Measurements from ENCODE around the gene ZNF892. TPM values are rescaled to one million over a fixed set of nuclear protein-coding genes. Genes with fewer than 3 reads are reported as not detected.

Gene ZNF892
- total RNA-seq, result 1 to 10 TPM; 3.6 to 4.0 TPM

- peak; percentile 80 for DNase-seq
- H3K27me3 Mint-ChIP-seq, result no peaks in the 10 kb centered on the region
- POLR2A ChIA-PET, result no interaction called here
- peaks cover 37% of the 10 kb centered on the region for H3K36me3 Mint-ChIP-seq (ENCODE audit: low read depth)
- H3K4me3 Mint-ChIP-seq, result peak within 1 kb of the TSS; percentile 85
- H3K27ac Mint-ChIP-seq, result peak within 1 kb of the TSS; percentile 80
- CTCF ChIA-PET, result no interaction called here
- peaks cover 18% of the 10 kb centered on the region for H3K4me1 Mint-ChIP-seq
- peaks cover 36% of the 10 kb centered on the region for H3K9me3 Mint-ChIP-seq
These were observed at the start of gene ZNF892 for GRCh38 chr2:95207111-95207961. ZNF892 (plus strand) TSS chr2:95207521; CDS start chr2:95207816, 295 bp downstream.

- DNase-seq, result no peak
- CTCF ChIA-PET, result interaction anchor here (1.0 to 1.2 kb wide), 3 partner anchors 10 to 82 kb away, joined by 3 to 4 read pairs (median 3); partner anchors contain the start of gene MRPS5
- Mint-ChIP-seq H3K27me3 (no peaks in the 10 kb centered on the region), H3K27ac (peak overlapping the region; percentile 62), H3K4me3 (peak overlapping the region; percentile 73), H3K36me3 (ENCODE audit: low read depth) (peaks cover 35% of the 10 kb centered on the region), H3K9me3 (peaks cover 21% of the 10 kb centered on the region), H3K4me1 (peaks cover 15% of the 10 kb centered on the region)
- POLR2A ChIA-PET, result no interaction called here
These were observed 48.9 kb upstream of the ZNF892 start for GRCh38 chr2:95158441-95158840.

DNA sequence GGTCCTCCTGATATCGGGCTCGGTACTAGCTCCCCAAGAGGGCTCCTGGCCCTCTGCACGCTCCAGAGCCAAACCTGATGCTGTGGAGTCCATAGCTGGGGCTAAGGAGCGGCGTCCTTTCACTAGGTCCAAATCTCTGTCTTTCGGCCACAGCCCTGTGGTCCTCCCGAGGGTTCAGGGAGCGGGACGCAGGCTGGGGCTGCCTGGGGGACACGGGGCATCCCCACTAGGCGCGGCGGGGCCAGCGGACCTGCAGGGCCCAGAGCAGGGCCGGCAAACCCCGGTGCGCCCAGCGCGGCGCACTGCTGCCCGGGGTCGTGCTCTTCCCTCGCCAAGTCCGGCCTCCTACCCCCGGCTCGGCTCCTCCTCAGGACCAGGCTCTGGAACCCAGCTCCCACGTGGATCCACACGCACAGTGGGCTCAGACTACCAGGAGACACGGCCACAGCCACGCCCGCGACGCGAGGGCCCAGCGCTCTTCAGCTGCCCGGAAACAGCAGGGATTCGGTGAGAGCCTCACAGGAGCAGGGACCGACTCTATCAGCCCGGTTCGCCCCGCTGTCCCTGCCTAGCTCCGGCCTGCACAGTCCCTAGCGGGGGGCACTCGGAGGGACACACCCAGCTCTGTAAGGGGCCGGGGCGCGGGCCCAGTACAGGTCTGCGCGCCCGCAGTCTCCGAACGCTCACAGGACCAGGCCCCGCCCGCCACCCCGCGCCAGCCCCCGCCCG, 48.3 kb upstream of the ZNF892 start:
- H3K36me3 Mint-ChIP-seq (ENCODE audit: low read depth), result peaks cover 30% of the 10 kb centered on the region
- H3K4me3 Mint-ChIP-seq, result peak overlapping the region; percentile 73
- no peak for DNase-seq
- H3K4me1 Mint-ChIP-seq, result peaks cover 22% of the 10 kb centered on the region
- H3K27me3 Mint-ChIP-seq, result no peaks in the 10 kb centered on the region
- H3K27ac Mint-ChIP-seq, result peak overlapping the region; percentile 82
- ChIA-PET POLR2A (no interaction called here), CTCF (interaction anchor here (0.5 to 1.0 kb wide), 8 partner anchors 8 to 1481 kb away, joined by 3 to 5 read pairs (median 3); partner anchors contain the start of gene MRPS5)
- H3K9me3 Mint-ChIP-seq, result peaks cover 19% of the 10 kb centered on the region

DNA sequence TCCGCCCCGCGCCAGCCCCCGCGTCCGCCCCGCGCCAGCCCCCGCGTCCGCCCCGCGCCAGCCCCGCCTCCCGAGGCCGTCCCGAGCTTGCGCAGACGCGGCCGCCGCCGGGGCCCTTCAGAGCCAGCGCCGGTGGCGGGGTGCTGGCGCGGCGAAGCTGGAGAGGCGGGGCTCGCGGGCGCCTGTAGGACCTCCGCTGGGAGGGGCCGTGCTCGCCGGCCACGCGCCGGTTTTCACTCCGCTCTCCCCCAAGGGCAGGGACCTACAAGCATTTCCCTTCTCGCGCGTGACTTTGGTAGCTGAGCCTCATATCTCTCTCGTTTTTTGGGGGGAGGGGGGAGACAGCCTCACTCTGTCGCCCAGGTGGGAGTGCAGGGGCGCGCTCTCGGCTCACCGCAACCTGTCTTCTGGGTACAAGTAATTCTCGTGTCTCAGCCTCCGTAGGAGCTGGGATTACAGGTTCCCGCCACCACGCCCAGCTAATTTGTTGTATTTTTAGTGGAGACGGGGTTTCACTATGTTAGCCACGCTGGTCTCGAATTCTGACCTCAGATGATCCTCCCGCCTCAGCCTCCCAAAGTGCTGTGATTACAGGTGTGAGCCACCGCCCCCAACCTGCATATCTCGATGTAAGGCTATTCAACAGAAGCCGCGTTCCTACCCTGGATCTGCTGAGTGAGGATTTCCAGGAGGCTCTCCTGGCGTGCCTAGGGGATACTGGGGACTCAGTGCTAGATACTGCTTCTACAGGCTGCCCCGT, 47.5 kb upstream of the ZNF892 start, which contains the start of gene ZNF514:
TSS of gene ZNF514 (minus strand) at position 159 of the 760 bp plus-strand sequence. CDS start 6,595 bp downstream, outside the sequence.
- DNase-seq, result peak; percentile 74
- H3K4me1 Mint-ChIP-seq, result peaks cover 28% of the 10 kb centered on the region
- CTCF ChIA-PET, result interaction anchor here (0.6 to 1.0 kb wide), 5 partner anchors 7 to 137 kb away, joined by 3 to 5 read pairs (median 3); partner anchors contain the start of gene MRPS5
- peaks cover 17% of the 10 kb centered on the region for H3K9me3 Mint-ChIP-seq
- peak within 1 kb of the TSS; percentile 88 for H3K27ac Mint-ChIP-seq
- no peaks in the 10 kb centered on the region for H3K27me3 Mint-ChIP-seq
- H3K4me3 Mint-ChIP-seq, result peak within 1 kb of the TSS; percentile 82
- H3K36me3 Mint-ChIP-seq (ENCODE audit: low read depth), result peaks cover 25% of the 10 kb centered on the region
- POLR2A ChIA-PET, result no interaction called here

GRCh38 chr2:95165030-95165370, 42.3 kb upstream of the ZNF892 start:
- peaks cover 17% of the 10 kb centered on the region for H3K36me3 Mint-ChIP-seq (ENCODE audit: low read depth)
- H3K4me3 Mint-ChIP-seq, result peak overlapping the region; percentile 100
- peaks cover 48% of the 10 kb centered on the region for H3K4me1 Mint-ChIP-seq
- H3K27ac Mint-ChIP-seq, result peak overlapping the region; percentile 96
- ChIA-PET CTCF (interaction anchor here (1.1 to 2.2 kb wide), 5 partner anchors 10 to 142 kb away, joined by 4 to 9 read pairs (median 5); partner anchors contain the start of gene MRPS5), POLR2A (no interaction called here)
- no peaks in the 10 kb centered on the region for H3K27me3 Mint-ChIP-seq
- peaks cover 6% of the 10 kb centered on the region for H3K9me3 Mint-ChIP-seq
- DNase-seq, result no peak

GRCh38 chr2:95165371-95166064, 41.8 kb upstream of the ZNF892 start, which contains the start of gene ZNF2:
ZNF2 (plus strand) TSS chr2:95165809; CDS start chr2:95176227, 10,418 bp downstream.
- H3K4me3 Mint-ChIP-seq, result peak within 1 kb of the TSS; percentile 100
- CTCF ChIA-PET, result interaction anchor here (1.1 to 2.2 kb wide), 5 partner anchors 9 to 143 kb away, joined by 4 to 9 read pairs (median 5); partner anchors contain the start of gene MRPS5
- H3K4me1 Mint-ChIP-seq, result peaks cover 43% of the 10 kb centered on the region
- H3K36me3 Mint-ChIP-seq (ENCODE audit: low read depth), result peaks cover 17% of the 10 kb centered on the region
- POLR2A ChIA-PET, result no interaction called here
- DNase-seq, result peak; percentile 98
- H3K9me3 Mint-ChIP-seq, result peaks cover 6% of the 10 kb centered on the region
- H3K27me3 Mint-ChIP-seq, result no peaks in the 10 kb centered on the region
- peak within 1 kb of the TSS; percentile 96 for H3K27ac Mint-ChIP-seq

DNA sequence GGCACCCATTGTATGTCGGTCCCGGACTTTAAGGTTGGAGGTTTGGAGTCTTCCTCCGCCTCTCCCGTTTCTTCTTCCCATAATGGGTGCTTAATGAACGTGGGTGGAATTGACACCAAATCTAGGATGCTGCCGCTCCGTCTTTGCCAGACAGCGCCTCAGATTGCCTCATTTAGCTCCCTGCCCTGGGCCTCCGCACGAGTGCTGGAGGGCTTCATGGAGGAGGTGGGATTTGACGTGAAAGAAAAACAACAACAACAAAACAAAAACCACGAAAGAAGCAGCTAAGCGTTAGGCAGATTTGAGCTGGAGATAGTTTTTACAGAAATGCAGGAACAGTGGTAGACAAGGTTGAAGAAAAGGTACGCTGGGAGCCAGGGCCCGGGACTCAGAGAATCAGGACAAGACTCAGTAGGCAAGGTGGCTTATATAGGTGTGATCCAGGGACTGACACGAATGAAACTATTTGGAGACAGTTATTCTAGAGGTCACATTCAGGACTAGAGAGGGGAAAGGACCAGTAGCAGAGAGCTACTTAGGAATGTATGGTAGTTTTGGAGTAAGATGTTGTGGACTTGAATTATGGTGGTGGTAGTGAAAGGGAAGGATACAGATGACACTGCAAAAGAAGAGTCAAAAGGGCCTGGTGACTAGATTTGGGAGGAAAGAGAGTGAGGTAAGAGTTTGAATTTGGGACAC, 41.1 kb upstream of the ZNF892 start:
- Mint-ChIP-seq H3K27ac (peak overlapping the region; percentile 96), H3K36me3 (ENCODE audit: low read depth) (peaks cover 17% of the 10 kb centered on the region), H3K4me3 (peak overlapping the region; percentile 100), H3K4me1 (peaks cover 39% of the 10 kb centered on the region), H3K27me3 (no peaks in the 10 kb centered on the region), H3K9me3 (peaks cover 4% of the 10 kb centered on the region)
- ChIA-PET CTCF (interaction anchor here (0.8 to 2.2 kb wide), 4 partner anchors 8 to 142 kb away, joined by 3 to 9 read pairs (median 6); no protein-coding TSS in a partner anchor), POLR2A (no interaction called here)
- no peak for DNase-seq

DNA sequence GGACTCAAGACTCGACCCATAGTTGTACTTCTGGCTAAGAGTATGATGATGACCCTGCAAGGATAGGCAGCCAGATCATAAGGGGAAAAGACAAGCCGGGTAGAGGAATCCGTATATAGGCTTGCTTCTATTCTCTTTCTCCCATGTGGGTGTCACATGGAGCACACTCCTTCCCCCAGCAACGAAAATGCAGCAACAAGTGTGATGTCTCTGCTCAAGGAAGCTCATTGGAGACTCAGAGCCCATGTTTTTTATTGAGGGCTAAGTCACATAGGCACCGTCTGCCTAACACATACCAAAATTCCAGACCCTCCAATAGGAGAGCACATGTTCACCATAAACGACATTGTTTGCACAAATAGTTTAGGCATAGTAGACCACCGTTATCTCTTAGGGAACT, 35.4 kb upstream of the ZNF892 start:
- no peaks in the 10 kb centered on the region for H3K27me3 Mint-ChIP-seq
- ChIA-PET CTCF (no interaction called here), POLR2A (no interaction called here)
- H3K4me3 Mint-ChIP-seq, result no peak overlapping the region
- H3K9me3 Mint-ChIP-seq, result peaks cover 3% of the 10 kb centered on the region
- no peak for DNase-seq
- no peak overlapping the region for H3K27ac Mint-ChIP-seq
- H3K4me1 Mint-ChIP-seq, result peaks cover 10% of the 10 kb centered on the region
- peaks cover 5% of the 10 kb centered on the region for H3K36me3 Mint-ChIP-seq (ENCODE audit: low read depth)

DNA sequence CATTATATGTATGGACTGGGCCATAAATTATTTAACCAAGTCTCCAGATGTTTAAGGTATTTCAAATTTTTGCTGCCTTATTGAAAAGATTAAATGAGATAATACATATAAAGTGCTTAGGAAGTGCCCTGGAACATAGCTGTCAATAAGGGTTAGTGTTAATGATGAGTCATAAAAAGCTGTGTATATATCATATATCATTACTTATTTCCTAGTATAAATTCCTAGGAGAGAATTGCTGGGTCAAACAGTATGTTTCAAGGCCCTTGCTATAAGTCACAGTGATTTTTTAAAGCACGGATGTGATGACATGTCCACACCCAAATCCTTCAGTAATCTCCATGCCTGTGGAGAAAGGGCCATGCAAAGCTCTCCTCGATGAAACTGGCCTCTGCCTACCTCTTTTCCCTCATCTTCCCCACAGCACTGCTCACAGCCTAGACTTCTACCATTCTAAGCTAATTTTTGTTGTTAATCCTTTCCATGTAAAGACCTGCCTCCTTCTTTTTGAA, 33.2 kb upstream of the ZNF892 start:
- ChIA-PET POLR2A (no interaction called here), CTCF (interaction anchor here (0.9 to 1.7 kb wide), 2 partner anchors 9 to 10 kb away, joined by 3 to 9 read pairs; partner anchors contain the start of gene ZNF2)
- Mint-ChIP-seq H3K9me3 (peaks cover 9% of the 10 kb centered on the region), H3K27ac (no peak overlapping the region), H3K4me1 (peaks cover 6% of the 10 kb centered on the region), H3K27me3 (no peaks in the 10 kb centered on the region), H3K4me3 (no peak overlapping the region), H3K36me3 (ENCODE audit: low read depth) (peaks cover 23% of the 10 kb centered on the region)
- DNase-seq, result no peak

DNA sequence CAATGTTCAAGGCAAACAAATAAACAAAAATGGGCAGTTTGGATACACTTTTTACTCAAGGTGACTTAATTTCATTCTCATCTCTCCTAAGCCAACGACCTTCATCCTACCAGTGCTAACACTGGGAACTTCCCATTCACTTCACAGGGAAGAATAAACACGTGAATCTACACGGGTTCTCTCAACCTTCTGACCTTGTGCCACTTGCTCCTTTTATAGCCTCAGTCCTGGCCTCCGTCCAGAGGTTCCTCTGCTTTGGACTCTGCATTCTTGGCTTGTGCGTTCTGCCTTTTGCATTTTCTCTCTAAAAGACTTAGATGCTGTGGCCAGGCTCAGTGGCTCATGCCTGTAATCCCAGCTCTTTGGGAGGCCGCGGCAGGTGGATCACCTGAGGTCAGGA, 27.9 kb upstream of the ZNF892 start:
- Mint-ChIP-seq H3K4me3 (no peak overlapping the region), H3K4me1 (no peaks in the 10 kb centered on the region), H3K27ac (no peak overlapping the region), H3K36me3 (ENCODE audit: low read depth) (peaks cover 67% of the 10 kb centered on the region), H3K27me3 (no peaks in the 10 kb centered on the region), H3K9me3 (peaks cover 42% of the 10 kb centered on the region)
- ChIA-PET POLR2A (no interaction called here), CTCF (no interaction called here)
- no peak for DNase-seq

- Mint-ChIP-seq H3K36me3 (ENCODE audit: low read depth) (peaks cover 63% of the 10 kb centered on the region), H3K4me1 (no peaks in the 10 kb centered on the region), H3K27me3 (no peaks in the 10 kb centered on the region), H3K9me3 (peaks cover 50% of the 10 kb centered on the region), H3K4me3 (no peak overlapping the region), H3K27ac (no peak overlapping the region)
- POLR2A ChIA-PET, result no interaction called here
- CTCF ChIA-PET, result interaction anchor here (1.0 kb wide), 1 partner anchor 67 kb away, joined by 5 read pairs; no protein-coding TSS in a partner anchor
- DNase-seq, result no peak
These were observed 25.5 kb upstream of the ZNF892 start for GRCh38 chr2:95181774-95182173.

Data from activated CD4-positive, alpha-beta T cell treated with anti-CD3 and anti-CD28 coated beads, Interleukin-2, amount 10 ng/mL, durations not matched to agents 7 days and 5 days (primary cell).